Stimulated activated CD4-positive, alpha-beta T cell treated with anti-CD3 and anti-CD28 coated beads, TNF-alpha, amount 100 ng/mL, for 4 hours (primary cell): ENCODE results near the gene EXOC3L1.

Experiments used
- DNase-seq, 3 experiments: peaks; one replicate each; pipeline ENCODE4 v3.0.0-alpha.2; 2020; ENCODE audit warnings: low read depth in 3 of 3

The EXOC3L1 gene

DNA sequence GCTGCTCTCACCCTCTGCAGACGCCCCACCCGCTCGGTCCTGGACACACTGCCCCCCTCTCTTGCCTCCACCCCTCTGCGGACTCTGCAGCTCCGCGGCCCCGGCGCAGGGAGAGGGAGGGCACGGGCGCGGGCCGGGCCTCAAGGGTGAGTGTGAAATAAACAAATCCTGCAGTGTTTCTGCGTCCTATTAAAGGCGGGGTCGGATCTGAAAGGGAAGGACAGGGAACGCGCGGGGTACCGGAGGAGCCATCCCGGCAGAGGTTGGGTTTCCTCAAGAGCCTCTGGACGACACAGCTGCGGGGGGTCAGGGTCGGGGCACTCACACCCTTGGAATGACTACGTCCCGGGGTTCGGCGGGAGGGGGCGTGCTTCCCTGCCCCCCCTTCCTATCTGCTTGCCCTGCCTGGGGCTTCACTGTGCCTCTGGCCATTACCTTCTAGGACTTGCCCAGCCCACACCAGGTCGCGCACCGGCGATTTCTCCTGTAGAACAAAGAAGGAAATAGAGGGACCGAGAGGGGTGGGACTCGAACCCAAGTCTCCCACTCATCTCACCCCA lies 25.9 kb downstream of the EXOC3L1 start:
- no peak for DNase-seq

DNA sequence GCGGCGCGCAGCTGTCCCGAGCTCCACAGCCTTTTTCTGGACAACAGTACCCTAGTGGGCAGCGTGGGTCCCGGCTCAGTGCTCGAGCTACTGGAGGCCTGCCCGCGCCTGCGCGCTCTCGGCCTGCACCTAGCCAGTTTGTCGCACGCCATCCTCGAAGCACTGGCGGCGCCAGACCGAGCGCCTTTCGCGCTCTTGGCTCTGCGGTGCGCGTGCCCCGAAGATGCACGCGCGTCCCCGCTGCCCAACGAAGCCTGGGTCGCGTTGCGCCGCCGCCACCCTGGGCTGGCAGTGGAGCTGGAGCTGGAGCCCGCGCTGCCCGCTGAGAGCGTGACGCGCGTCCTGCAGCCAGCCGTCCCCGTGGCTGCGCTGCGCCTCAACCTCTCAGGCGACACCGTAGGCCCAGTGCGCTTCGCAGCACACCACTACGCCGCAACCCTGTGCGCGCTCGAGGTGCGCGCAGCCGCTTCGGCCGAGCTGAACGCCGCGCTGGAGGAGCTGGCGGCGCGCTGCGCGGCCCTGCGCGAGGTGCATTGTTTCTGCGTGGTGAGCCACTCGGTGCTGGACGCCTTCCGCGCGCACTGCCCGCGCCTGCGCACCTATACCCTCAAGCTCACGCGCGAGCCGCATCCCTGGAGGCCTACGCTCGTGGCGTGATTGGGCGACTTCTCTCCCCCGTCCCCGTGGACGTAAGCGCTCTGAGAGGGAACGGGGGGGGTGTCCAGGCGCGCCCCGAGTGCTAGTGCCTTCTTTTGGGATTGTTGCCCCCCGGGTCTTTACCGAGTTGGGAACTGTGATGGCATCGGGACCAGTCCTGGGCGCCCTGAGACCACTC lies 26.6 kb downstream of the EXOC3L1 start:
- DNase-seq: no peak

DNA sequence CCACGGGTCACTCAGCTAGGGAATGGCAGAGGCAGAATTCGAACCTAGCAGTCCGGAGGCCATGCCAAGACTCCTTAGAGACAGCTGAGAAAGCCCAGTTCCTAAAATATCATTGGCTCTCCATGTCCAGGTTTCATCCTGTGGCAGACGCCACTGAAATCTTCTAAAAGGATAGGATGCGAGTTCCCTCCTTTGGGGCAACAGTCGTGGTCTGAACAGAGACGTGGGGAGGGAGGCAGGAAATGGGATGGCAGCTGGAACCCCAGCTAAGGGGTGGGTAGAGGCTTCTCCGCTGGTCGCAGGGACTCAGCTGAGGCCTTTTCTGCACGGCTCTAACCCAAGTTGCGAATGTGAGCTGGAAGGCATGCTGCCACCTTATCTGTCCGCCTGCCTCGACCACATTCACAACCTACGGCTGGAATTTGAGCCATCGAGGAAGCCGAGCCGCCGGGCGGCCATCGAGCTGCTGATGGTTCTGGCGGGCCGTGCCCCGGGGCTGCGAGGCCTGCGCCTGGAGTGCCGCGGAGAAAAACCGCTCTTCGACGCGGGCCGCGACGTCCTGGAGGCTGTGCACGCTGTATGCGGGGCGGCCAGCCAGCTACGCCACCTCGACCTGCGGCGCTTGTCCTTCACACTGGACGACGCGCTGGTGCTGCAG lies 27.3 kb downstream of the EXOC3L1 start:
- DNase-seq: no peak

DNA sequence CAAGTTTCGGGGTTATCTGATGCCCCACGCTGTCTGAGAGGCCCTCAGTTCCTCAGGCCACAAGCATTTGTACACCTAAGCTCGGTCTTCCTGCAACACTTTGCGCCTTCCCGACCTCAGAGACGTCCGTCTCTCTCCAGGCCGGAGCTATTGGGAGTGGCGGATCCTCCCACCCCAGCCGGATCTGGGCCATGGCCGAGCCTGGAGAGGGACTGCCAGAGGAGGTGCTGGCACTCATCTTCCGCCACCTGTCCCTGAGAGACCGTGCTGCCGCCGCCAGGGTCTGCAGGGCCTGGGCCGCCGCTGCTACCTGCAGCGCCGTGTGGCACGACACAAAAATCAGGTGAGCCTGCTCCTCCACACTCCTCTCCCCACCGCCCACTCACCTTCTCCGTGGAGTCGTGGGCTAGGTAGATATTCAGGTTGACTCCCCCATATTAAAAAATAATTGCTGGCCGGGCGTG lies 28.3 kb downstream of the EXOC3L1 start:
- DNase-seq: no peak

DNA sequence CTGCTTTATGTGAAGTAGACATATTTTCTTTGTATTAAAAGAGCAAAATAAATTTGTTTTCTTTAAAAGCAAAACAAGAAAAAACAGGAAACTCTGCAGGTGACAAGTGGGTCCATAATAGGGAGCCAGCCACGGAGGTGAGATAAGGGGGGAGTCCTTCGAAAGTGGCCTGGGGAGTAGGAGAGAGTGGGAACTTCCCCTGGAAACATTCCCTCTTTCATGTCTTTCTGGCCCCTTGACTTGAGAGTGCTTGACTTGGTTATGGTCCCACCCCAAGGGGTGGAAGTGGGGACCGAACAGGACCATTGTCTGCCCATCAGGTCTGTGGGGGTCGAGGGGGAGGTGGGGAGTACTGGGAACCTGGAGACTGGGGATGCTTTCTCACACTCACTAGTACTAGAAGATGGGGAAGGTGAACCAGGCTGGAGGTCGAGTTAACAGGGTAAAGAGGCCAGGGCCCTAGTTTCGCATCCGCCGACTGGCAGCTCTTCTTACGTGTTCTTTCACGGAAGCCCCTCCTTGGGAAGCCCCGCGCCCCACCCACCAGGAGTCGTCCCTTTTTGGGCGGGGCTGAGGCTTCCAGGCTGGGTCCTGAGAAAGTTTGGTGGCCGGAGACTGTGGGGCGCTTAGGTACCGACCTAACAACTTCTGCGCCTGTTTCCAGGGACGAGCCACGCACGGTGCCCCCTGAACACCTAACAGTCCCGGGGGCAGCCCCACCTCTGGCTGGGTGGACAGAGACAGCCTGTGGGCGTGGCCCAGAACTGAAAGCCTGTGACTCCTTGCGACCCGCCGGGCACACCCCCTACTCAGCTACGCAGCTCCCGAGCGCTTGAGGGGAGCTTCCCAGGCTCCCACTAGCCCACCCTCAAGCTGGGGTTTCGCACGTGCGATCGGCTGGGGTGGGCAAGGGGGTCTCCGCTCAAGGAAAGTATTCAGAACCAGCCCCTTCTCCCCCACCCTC lies 31.0 kb downstream of the EXOC3L1 start:
- peak; percentile 48 to 69 (median 67) for DNase-seq

DNA sequence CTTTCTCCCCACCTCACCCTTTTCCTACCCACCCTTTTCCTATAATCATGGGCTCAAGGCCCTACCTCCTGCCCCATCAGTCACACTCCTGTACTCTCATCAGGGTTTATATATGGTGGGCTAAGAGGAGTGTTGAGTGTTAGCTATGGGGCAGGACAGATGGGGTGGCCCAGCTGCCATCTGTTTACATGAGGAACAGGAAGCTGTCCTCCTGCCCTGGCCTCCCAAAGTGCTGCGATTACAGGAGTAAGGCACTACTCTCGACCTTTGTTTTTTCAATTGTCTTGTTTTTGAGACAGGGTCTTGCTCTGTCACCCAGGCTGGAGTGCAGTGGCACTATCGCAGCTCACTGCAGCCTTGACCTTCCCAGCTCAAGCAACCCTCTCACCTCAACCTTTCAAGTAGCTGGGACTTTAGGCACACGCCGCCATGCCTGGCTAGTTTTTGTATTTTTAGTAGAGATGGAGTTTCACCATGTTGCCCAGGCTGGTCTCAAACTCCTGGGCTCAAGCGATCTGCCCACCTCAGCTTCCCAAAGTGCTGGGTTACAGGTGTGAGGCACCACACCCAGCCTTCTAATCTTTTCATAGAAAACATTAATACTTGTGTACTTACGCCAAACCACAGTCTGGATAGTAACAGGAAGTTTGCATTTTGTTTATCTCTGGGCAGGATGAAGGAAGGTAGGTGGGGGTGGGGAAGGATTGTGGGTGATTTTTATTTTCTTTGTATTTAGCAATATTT lies 31.9 kb downstream of the EXOC3L1 start:
- no peak for DNase-seq

DNA sequence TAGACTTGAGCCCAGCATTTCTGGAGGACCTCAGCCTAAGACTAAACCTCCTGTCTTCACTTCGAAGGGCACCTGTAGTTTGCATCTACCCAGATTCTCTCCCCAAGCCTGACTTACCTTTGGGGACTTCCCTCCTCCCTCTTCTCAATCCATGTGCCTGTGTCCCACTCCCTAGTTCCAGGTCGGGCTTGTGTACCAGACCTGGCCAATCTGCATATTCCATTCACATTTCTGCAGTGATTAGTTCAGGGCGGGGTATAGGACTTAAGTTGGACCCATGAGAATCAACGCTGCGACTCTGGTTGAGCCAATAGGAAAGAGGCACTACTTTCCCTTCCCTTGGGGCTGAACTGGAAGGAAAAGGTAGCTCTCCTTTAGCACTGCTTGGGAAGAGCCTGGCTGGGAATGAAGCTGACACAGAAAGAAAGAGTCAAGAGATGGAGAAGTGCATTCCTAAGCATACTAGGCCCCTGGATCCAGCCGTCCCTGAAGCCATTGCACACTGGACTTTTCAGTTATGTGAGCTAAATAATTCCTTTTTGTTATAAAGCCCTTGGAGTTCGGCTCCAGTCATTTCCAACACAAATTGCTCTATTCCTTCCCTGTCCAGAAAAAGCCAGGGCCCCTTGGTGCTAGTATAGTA lies 32.7 kb downstream of the EXOC3L1 start:
- DNase-seq: no peak

DNA sequence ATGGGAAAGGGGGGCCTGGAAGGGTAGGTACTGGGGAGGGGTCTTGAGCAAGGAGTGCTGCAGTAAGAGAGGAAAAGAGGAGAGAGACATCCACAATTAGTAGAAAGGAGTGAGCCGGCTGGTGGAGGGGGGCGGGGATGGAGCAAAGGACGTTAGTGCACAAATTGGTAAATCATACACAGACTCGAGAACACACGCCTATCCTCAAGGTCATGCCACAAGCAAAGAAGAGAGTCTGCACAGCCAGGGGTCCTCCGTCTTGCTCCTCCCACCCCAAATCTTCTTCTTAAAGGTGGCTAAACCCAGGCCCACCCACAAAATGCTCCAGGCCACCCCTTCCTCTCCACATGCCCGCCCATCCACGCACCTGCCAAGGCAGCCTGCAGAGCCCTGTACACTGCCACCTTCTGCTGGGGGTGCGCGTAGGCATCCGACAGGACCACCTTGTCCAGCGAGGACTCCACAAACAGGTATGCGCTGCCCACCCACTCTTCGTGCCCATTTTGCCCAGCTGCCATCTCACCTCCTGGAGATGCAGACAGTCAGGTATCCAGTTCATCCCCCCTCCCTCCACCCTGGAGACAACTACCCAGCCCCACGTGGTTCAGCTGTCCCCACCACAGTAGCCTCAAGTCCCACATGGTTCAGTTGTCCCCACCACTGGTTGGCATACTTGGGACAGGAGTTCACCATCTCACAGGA lies 33.6 kb downstream of the EXOC3L1 start:
- no peak for DNase-seq

DNA sequence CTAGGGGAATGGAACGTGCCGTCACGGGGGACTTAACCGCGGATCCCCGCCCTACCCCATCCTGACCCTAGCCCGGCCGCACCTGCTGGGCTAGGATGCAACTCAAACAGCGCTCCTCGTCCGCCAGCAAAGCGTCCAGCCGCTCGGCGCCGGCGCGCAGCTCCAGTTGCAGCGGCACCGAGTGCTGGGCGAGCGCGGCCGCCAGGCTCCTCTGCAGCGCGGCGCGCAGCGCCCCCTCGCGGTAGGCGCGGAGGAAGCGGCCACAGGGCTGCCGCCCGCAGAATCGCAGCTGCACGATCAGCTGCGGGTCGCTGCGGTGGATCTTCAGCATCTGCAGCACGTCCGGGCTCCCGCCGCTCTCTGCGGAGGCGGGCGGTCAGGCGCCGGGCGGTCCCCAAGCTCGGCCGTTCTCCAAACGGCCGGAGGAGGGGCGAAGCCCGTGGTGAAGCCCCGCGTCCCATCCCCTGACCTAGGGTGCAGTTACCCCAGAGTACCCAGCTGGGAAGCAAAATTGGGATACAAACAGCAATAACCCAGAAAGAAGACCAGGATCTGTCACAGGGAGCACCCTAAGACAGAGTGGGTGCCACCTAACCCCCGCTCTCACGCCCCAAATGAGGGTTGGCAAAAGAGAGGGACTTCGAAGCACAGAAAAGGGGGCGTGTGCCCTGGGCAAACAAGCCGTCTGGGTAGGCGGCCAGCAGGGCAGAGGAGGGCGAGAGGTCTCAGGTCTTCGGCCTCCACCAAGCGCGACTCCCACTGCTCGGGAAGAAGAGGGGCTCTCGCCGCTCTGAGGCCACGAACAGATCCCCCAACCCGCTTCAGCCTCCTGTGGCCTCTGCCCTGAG lies 34.4 kb downstream of the EXOC3L1 start:
- DNase-seq: peak; percentile 57 to 65 (median 63)

DNA sequence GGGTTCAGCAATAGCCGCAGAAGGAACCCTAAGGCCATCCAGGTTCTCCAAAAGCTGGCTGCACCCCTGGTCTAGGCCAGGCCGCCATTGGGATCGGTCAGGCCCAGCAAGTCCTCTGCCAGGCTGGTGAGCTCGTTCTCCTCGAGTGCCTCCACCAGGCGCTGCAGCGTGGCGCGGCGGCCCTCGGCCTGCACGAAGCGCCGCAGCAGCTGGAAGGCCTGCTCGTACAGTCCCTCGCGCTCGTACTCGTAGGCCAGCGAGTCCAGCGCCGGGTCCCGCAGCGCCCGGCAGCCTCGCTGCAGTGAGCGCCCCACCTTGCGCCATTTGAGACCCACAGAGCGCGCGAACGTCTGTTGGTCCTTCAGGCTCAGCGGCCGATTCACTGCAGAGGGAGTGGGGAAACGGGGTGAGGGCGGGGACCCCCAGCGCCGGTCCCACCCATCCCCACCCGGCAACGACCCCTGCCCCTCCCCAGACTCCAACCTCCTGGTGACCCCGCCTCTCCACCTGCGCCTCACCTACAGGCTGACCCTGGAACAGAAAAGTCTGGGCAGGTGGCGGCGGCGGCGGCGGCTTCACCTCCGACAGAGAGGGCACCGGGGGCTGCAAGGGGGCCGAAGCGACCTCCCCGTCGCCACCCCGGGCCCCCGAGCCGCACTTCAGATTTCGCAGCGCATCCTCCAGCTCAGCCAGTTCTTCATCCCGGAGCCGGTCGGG lies 35.2 kb downstream of the EXOC3L1 start:
- no peak for DNase-seq

DNA sequence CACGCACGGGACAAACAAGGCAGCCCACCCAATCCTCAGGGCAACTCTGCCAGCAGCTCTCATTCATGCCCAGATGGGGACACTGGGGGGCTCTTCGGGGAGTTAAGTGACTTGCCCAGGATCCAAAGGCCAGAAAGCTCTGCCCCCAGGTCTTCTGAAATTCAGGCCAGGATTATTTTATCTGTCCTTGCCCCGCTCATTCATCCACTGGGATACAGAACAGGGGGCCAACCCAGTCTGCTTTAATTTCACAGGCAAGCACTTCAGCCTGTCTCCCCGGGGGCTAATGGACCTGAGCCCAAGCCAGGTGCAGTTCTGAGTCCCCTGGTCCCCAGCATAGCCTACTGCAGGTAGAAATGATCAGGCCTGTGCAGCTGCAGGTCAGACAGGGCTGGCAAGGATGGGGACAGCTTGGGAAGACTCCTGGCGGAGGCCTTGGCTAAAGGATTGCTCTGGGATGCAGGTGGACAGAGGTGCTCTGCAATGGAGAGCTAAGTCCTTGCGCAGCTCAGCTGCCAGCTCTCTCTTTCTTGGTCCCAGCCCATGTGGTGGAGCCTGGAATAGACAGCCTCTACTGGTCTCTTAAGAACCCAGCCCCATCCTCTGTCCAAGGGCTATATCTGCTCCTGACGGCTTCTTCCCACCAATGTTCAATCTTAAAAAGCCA lies 38.4 kb downstream of the EXOC3L1 start:
- no peak for DNase-seq

DNA sequence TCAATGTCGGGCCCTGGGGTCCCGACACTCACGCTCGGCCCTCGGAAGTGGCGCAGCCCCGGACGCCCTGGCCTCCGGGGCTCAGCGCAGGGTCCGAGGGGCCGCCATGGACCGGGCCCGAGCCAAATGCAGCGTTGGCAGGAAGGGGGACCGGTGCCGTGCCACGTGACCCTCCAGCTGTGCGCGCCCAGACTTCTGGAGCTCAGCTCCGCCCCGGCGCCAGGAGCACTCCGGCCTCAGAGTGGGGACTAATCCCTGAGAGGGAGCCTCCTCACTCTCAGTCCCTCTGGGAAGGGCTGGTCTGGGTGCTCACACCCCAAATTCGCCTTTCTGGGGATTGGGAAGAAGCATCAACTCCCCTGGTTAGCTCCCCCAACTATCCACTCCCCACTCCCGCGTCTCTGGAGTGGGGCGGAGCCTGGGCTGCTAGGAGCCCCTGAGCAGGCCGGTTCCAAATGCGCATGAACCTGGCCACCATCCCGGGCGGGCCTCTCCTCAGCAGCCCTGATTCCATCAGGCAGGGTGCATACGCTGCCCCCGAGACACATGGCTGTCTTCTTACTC lies 39.0 kb downstream of the EXOC3L1 start, which contains the start of gene B3GNT9:
B3GNT9 (minus strand) TSS at position 166 of the 564 bp plus-strand sequence. CDS start 513 bp downstream, outside the sequence.
- no peak for DNase-seq

DNA sequence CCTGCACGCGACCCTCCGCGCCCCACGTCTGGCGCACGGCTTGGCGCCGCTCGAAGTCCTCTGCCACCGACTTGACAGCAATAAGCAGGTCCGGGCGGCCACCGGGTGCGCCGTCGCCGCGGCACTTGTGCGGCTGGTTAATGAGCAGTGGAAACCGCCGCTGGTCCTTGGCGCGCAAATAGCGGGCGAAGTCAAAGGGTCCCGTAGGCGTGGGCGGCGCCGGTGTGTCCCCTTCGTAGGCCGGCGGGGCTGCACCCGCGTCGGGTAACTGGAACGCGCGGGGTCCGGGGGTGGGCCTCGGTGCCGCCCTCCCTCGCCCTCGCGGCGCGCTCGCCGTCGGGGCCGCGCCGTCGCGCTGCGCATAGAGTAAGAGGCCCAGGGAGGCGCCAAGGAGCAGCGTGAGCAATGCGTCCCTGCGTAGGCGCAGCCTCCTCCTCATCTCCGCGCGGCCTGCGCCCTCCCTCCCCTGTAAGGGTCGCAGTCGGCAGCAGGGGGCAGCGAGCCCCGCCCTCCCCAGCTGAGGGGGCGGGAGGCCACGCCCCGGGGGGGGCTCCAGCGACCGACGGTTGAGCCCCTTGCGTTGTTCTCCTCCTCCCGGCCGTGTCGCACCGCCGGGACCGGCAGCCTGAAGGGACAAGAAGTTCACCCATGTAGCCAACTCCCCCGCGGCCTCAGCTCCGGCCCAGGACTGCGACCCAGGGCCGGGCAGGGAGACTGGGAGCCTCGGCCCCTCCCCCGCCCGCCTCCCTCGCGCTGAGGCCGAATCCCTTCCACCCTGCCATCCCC lies 39.7 kb downstream of the EXOC3L1 start:
- DNase-seq: peak in 1 of 3 experiments; percentile 56

DNA sequence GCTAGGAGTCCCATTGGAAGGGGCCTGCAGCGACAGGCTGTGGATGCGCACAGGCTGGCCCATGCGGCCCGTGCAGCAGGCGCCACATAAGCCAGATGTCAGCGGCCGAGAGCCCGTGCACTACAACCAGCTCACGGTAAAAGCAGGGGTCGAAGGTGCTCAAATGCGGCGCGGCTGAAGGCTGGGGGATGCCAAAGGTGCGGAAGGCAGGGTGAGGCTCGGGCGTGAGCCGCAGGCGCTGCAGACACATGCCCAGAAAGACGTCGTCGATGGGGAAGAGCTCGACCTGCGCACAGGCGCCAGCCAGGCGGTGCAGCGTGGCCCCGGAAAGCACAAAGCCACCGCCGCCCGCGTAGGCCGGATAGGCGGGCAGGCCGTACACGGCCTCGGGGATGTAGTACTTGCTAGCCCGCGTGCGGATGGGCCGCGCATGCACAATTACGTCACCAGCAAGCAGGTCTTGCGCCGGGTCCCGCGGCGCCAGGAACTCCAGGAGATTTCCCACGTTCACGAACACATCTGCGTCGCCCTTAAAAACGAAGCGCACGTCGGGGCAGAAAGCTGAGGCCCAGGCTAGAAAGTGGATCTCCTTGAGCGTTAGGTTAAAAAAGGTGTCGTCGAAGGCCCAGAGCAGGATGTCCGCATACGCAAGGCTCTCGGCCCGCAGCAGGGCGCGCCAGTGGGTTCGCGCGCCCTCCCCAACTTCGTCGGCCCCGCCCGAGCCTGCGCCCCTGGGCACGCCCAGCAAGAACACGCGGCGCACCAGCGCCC lies 40.5 kb downstream of the EXOC3L1 start:
- no peak for DNase-seq

DNA sequence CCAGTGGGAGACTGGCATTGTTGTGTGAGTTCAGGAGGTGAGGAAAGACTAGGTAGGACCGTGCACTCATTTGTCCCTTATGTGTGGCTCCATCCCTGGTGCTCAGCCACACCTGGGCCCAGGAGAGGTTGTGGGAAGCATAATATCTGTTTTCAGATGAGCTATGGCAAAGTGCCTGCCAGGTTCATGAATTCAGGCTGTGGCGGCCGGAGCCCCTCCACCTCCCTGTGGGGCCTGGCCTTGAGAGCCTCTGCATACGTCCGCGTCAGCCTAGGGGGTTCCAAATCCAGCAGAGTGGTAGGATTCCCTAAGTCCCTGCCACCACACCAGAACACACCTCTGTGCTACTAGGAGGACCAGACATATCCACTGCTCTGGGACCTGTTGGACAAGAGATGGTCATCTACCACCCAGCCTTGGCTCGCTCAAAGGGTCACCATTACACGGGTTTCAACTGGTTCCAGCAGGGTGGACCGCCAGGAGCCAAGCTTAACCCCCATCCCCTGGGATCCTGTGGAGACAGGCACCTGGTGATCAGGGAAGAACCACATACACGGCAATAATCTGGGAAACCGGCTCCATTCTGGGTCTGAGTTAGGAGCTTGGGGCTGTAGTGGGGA lies 41.2 kb downstream of the EXOC3L1 start:
- no peak for DNase-seq
